Lower leg skin (tissue), 3 donors: ENCODE measurements around the gene MEOX2.

Source experiments
- POLR2A ChIP-seq, 2 donors: fragments of 450-650 bp; IDR thresholded peaks; one replicate each; pipeline ENCODE4 v1.6.1; 2016 to 2017; ENCODE audit warnings: antibody characterized with exemption in 2 of 2, mild to moderate bottlenecking in 1 of 2, moderate library complexity in 1 of 2
- TF ChIP-seq, protein P1 (sequence below), 3 donors: fragments of 450-650 bp; IDR thresholded peaks; one replicate each; pipeline ENCODE4 v1.5.1; 2016; ENCODE audit warnings: antibody characterized with exemption in 3 of 3, mild to moderate bottlenecking in 3 of 3, moderate library complexity in 2 of 3

DNA sequence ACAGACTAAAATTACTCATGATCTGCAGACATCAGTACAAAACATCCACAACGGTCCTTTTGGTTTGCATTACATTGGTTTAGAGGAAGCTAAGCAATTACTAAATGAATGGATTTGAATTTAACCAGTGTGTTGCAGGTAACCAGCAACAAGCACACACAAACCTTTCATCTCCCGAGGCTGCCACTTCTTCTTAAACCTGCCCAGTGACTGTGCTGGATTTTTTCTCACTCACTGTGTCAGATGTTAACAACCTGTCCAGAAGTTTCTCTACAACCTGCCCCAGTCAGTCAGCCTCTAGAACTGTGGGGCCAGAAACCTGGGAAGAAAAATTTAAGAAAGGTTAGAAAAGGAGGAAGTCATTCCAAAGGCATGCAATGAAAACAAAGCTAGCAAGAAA lies 2.4 kb upstream of the MEOX2 start:
- TF ChIP-seq, protein P1, sequence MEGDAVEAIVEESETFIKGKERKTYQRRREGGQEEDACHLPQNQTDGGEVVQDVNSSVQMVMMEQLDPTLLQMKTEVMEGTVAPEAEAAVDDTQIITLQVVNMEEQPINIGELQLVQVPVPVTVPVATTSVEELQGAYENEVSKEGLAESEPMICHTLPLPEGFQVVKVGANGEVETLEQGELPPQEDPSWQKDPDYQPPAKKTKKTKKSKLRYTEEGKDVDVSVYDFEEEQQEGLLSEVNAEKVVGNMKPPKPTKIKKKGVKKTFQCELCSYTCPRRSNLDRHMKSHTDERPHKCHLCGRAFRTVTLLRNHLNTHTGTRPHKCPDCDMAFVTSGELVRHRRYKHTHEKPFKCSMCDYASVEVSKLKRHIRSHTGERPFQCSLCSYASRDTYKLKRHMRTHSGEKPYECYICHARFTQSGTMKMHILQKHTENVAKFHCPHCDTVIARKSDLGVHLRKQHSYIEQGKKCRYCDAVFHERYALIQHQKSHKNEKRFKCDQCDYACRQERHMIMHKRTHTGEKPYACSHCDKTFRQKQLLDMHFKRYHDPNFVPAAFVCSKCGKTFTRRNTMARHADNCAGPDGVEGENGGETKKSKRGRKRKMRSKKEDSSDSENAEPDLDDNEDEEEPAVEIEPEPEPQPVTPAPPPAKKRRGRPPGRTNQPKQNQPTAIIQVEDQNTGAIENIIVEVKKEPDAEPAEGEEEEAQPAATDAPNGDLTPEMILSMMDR (IDR thresholded peaks at IDR 0.05) = no peak
- no peak for TF ChIP-seq POLR2A (IDR thresholded peaks at IDR 0.05)
